ENCODE data around the gene CSMD2.

CSMD2 gene

GRCh38 chr1:33903210-33903589 is 261.8 kb downstream of the CSMD2 start:
- no peak for DNase-seq (ENCODE audit: low read depth, low spot score)

- no peak for DNase-seq (ENCODE audit: low read depth, low spot score)
Observed at GRCh38 chr1:33902486-33903209, 262.4 kb downstream of the CSMD2 start.

- no peak for DNase-seq (ENCODE audit: low read depth, low spot score)
Observed at GRCh38 chr1:33899746-33900145, 265.3 kb downstream of the CSMD2 start.

GRCh38 chr1:33898881-33899280 is 266.1 kb downstream of the CSMD2 start:
- DNase-seq (ENCODE audit: low read depth, low spot score): no peak

- DNase-seq (ENCODE audit: low read depth, low spot score): no peak
Observed at GRCh38 chr1:33898406-33898805, 266.6 kb downstream of the CSMD2 start.

GRCh38 chr1:33897092-33897725 is 267.8 kb downstream of the CSMD2 start:
- DNase-seq (ENCODE audit: low read depth, low spot score): no peak

- DNase-seq (ENCODE audit: low read depth, low spot score): no peak
Observed at GRCh38 chr1:33895976-33896375, 269.1 kb downstream of the CSMD2 start.

GRCh38 chr1:33895396-33895795 is 269.6 kb downstream of the CSMD2 start:
- no peak for DNase-seq (ENCODE audit: low read depth, low spot score)

- DNase-seq (ENCODE audit: low read depth, low spot score): no peak
Observed at GRCh38 chr1:33893147-33893830, 271.7 kb downstream of the CSMD2 start.

GRCh38 chr1:33886496-33886895 is 278.5 kb downstream of the CSMD2 start:
- DNase-seq (ENCODE audit: low read depth, low spot score): no peak

GRCh38 chr1:33880305-33880704 is 284.7 kb downstream of the CSMD2 start:
- DNase-seq (ENCODE audit: low read depth, low spot score): no peak

GRCh38 chr1:33878392-33878791 is 286.6 kb downstream of the CSMD2 start:
- DNase-seq (ENCODE audit: low read depth, low spot score): no peak

GRCh38 chr1:33876970-33877650 is 287.9 kb downstream of the CSMD2 start:
- no peak for DNase-seq (ENCODE audit: low read depth, low spot score)

GRCh38 chr1:33875862-33876261 is 289.2 kb downstream of the CSMD2 start:
- DNase-seq (ENCODE audit: low read depth, low spot score): no peak

GRCh38 chr1:33874636-33875035 is 290.4 kb downstream of the CSMD2 start:
- DNase-seq (ENCODE audit: low read depth, low spot score): no peak

- DNase-seq (ENCODE audit: low read depth, low spot score): no peak
Observed at GRCh38 chr1:33872683-33873082, 292.3 kb downstream of the CSMD2 start.

GRCh38 chr1:33872275-33872674 is 292.8 kb downstream of the CSMD2 start:
- no peak for DNase-seq (ENCODE audit: low read depth, low spot score)

- no peak for DNase-seq (ENCODE audit: low read depth, low spot score)
Observed at GRCh38 chr1:33867684-33868083, 297.3 kb downstream of the CSMD2 start.

GRCh38 chr1:33866281-33866680 is 298.7 kb downstream of the CSMD2 start:
- DNase-seq (ENCODE audit: low read depth, low spot score): no peak

- no peak for DNase-seq (ENCODE audit: low read depth, low spot score)
Observed at GRCh38 chr1:33864460-33865389, 300.3 kb downstream of the CSMD2 start.

- no peak for DNase-seq (ENCODE audit: low read depth, low spot score)
Observed at GRCh38 chr1:33863779-33864178, 301.3 kb downstream of the CSMD2 start, which contains the start of gene HMGB4. TSS of gene HMGB4 (plus strand) at chr1:33864079. CDS start at chr1:33864192, 113 bp downstream.
